Parathyroid adenoma (tissue), 2 donors: Measurements from ENCODE around the gene FAM236B.
"Not testable (repeated sequence)": the region's sequence is repeated elsewhere in the genome, so short reads cannot be mapped to it uniquely, and the experiment has no call there.

Source experiments
- H2AFZ ChIP-seq: fragments of 300-600 bp; sonication (generic); one replicate; pipeline ENCODE4 v1.7.0; 2017; ENCODE audit warnings: antibody characterized with exemption, mild to moderate bottlenecking
- H3K27ac ChIP-seq: fragments of 300-600 bp; sonication (generic); one replicate; pipeline ENCODE4 v1.7.0; 2017
- H3K27me3 ChIP-seq: fragments of 300-600 bp; sonication (generic); one replicate; pipeline ENCODE4 v1.7.0; 2017; ENCODE audit warnings: low read length; ENCODE audit not compliant: control insufficient read depth, insufficient read depth
- H3K36me3 ChIP-seq: fragments of 300-600 bp; sonication (generic); one replicate; pipeline ENCODE4 v1.7.0; 2017; ENCODE audit warnings: low read length; ENCODE audit not compliant: control insufficient read depth, insufficient read depth
- H3K4me1 ChIP-seq: fragments of 300-600 bp; sonication (generic); one replicate; pipeline ENCODE4 v1.7.0; 2017; ENCODE audit warnings: control low read depth
- H3K4me2 ChIP-seq: fragments of 300-600 bp; sonication (generic); one replicate; pipeline ENCODE4 v1.7.0; 2017; ENCODE audit warnings: low read length
- H3K4me3 ChIP-seq: fragments of 300-600 bp; sonication (generic); one replicate; pipeline ENCODE4 v1.7.0; 2017; ENCODE audit warnings: low read depth, low read length
- H3K79me2 ChIP-seq: fragments of 300-600 bp; sonication (generic); one replicate; pipeline ENCODE4 v1.7.0; 2017; ENCODE audit warnings: control low read depth
- H3K9ac ChIP-seq: fragments of 300-600 bp; sonication (generic); one replicate; pipeline ENCODE4 v1.7.0; 2017; ENCODE audit warnings: mild to moderate bottlenecking
- H3K9me3 ChIP-seq: fragments of 300-600 bp; sonication (generic); one replicate; pipeline ENCODE4 v1.7.0; 2017; ENCODE audit warnings: low read length; ENCODE audit not compliant: control insufficient read depth
- donor health status: primary hyperparathyroidism.

The FAM236B gene

DNA sequence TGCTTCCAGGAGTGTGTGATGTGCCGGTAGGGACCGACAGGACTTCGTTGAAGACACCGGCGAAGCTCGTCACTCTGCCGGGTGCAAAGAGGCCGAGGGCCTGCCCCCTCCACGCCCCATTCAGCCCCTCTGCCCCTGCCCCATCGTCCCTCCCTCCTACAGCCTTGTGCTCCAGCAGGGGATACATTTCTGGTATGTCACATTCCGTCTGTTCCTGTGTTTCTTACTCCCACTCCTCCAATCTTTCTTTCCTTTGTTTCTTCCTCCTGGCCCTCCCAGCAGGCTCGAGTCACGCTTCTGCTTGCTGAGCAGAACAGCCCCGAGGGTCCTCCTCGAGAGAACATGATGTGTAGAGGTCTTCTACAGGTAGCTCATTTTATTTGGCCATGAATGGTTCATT, at the start of gene FAM236B:
Gene FAM236B (minus strand): TSS at position 101 of the 400 bp plus-strand sequence. CDS start 100 bp downstream, at position 1.
- not testable (repeated sequence) for H3K4me2 ChIP-seq, H3K79me2 ChIP-seq, H3K36me3 ChIP-seq, H3K9me3 ChIP-seq, H3K27ac ChIP-seq, H3K4me1 ChIP-seq, H3K27me3 ChIP-seq, H2AFZ ChIP-seq, H3K4me3 ChIP-seq, H3K9ac ChIP-seq

DNA sequence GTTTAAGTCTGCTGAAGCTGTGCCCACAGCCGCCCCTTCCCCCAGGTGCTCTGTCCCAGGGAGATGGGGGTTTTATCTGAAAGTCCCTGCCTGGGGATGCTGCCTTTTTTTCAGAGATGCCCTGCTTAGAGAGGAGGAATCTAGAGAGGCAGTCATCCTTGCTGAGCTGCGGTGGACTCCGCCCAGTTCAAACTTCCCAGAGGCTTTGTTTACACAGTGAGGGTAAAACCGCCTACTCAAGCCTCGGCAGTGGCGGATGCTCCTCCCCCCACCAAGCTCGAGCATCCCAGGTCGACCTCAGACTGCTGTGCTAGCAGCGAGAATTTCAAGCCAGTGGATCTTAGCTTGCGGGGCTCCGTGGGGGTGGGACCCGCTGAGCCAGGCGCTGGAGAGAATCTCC, 48.2 kb upstream of the FAM236B start:
- H3K9me3 ChIP-seq, H3K4me1 ChIP-seq, H3K36me3 ChIP-seq, H3K27me3 ChIP-seq, H3K4me2 ChIP-seq, H3K9ac ChIP-seq, H3K79me2 ChIP-seq, H3K4me3 ChIP-seq, H2AFZ ChIP-seq, H3K27ac ChIP-seq: not testable (repeated sequence)

DNA sequence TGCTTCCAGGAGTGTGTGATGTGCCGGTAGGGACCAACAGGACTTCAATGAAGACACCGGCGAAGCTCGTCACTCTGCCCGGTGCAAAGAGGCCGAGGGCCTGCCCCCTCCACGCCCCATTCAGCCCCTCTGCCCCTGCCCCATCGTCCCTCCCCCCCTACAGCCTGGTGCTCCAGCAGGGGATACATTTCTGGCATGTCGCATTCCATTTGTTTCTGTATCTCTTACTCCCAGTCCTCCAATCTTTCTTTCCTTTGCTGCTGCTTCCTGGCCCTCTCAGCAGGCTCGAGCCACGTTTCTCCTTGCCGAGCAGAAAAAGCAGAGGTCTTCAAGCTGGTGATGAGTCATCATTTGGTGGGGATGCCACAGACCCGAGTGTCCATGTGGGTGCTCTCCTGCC, 25.6 kb upstream of the FAM236B start, which contains the start of gene FAM236D:
Gene FAM236D (minus strand): TSS at position 101 of the 400 bp plus-strand sequence. CDS start 100 bp downstream, at position 1.
- not testable (repeated sequence) for H3K4me3 ChIP-seq, H3K9me3 ChIP-seq, H3K9ac ChIP-seq, H3K27ac ChIP-seq, H3K79me2 ChIP-seq, H3K4me2 ChIP-seq, H3K4me1 ChIP-seq, H3K36me3 ChIP-seq, H2AFZ ChIP-seq, H3K27me3 ChIP-seq

DNA sequence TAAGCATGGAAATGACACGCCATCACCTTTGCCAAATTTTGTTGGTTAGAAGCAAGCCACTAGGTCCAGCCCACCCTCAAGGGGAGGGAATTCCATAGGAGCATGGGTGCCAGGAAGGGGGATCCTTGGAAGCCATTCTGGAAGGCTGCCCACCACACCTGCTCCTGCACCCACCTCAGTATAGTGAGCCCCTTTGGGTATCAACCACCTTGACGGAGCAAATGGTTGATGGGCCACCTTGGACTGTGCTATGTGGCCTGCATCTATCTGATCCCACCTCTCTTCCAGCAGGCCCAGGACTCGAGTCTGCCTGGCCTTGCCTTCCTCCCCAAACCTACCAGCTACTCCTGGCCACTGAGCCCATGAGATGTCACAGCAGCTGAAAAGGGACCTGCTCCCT, 7.9 kb upstream of the FAM236B start:
- H3K27ac ChIP-seq, H3K79me2 ChIP-seq, H3K9me3 ChIP-seq, H3K27me3 ChIP-seq, H3K4me1 ChIP-seq, H3K4me3 ChIP-seq, H3K36me3 ChIP-seq, H3K4me2 ChIP-seq, H3K9ac ChIP-seq, H2AFZ ChIP-seq: not testable (repeated sequence)

DNA sequence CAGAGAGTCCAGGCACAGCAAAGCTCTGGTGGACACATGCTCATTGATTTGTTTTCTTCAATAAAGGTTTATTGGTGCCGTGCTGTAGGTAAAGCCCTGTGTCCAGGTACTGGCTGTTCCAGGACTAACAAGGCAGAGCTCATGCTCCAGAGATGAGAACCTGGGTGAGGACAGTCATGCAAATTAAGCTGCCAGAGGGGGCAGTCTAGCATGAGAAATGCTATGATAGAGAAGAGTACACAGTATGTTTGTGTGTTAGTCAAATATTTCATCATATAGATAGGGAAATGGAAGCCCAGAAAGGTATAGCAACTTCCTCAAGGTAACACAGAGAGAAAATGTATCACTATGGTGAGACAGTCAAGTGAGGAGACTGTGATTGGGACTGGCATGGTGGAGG, 5.7 kb upstream of the FAM236B start:
- not testable (repeated sequence) for H3K4me3 ChIP-seq, H3K4me1 ChIP-seq, H3K9ac ChIP-seq, H3K36me3 ChIP-seq, H3K79me2 ChIP-seq, H3K27me3 ChIP-seq, H3K27ac ChIP-seq, H2AFZ ChIP-seq, H3K4me2 ChIP-seq, H3K9me3 ChIP-seq

DNA sequence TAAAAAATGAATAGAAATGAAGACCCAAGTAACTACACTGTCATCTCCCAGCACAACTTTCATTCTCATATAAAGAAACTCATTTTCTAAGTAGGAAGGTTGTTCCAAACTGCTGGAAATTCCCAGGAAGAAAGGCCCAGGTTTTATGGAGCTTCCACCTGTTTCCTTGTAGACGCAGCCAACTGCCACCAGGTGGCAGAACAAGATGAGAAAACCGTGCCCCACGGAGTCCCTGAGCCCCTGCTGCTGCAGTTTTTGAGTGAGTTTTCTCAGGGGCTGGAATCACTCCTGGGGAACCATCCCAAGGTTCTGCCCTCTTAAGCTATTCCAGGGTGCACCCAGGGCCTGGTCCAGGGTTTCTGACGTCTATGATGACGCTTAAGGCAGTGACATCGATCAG, 1.5 kb upstream of the FAM236B start:
- H3K27ac ChIP-seq, H3K9me3 ChIP-seq, H2AFZ ChIP-seq, H3K4me1 ChIP-seq, H3K4me2 ChIP-seq, H3K27me3 ChIP-seq, H3K36me3 ChIP-seq, H3K4me3 ChIP-seq, H3K9ac ChIP-seq, H3K79me2 ChIP-seq: not testable (repeated sequence)

DNA sequence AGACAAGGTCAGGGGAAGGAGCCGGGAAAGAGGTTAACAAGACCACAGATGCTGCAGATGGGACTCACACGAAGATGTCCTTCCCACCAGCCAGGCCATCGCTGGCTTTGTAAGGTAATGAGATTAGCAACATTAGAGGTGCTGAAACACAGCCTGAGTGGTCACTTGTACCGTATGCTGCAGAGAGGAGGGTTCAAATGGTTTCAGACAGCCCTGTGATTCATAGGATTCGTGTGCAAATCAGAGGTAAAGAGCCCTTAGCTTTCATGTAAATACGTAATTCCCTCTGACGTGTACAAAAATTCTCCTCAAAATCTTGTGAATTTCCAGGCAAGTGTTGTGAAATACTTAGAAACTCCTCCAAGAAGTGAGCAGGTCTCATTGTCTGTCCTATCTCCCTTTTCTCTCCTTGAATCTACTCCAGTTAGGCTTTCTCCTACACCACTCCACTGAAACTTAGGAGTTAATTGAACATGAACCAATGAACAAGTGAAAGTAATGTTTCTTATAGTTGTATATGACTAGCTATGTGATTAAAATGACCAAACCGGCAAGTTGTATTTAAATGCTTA, 991 bp upstream of the FAM236B start:
- not testable (repeated sequence) for H3K4me3 ChIP-seq, H3K4me2 ChIP-seq, H3K4me1 ChIP-seq, H3K36me3 ChIP-seq, H3K27me3 ChIP-seq, H3K27ac ChIP-seq, H3K9me3 ChIP-seq, H2AFZ ChIP-seq, H3K9ac ChIP-seq, H3K79me2 ChIP-seq

DNA sequence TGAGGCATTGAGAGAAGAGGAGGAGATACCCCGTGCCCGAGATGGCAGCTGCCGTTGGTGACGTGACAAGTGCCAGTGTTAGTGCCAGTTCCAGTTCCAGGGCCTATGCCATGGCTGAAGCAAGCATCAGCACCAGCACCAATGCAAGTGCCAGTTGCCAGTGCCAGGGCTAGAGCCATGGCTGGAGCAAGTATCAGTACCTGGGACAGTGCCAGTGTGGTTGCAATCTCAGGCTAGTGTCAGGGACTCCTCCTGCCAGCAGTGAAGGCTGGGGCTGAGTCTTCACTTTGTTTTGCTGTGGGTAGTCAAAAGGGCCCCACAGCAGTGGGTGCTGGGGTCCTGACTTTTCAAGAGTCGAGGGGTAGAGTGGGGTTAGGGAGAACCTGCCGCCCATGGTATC, 4.3 kb downstream of the FAM236B start:
- not testable (repeated sequence) for H3K36me3 ChIP-seq, H3K79me2 ChIP-seq, H3K9ac ChIP-seq, H3K4me3 ChIP-seq, H3K4me2 ChIP-seq, H3K4me1 ChIP-seq, H2AFZ ChIP-seq, H3K9me3 ChIP-seq, H3K27me3 ChIP-seq, H3K27ac ChIP-seq

DNA sequence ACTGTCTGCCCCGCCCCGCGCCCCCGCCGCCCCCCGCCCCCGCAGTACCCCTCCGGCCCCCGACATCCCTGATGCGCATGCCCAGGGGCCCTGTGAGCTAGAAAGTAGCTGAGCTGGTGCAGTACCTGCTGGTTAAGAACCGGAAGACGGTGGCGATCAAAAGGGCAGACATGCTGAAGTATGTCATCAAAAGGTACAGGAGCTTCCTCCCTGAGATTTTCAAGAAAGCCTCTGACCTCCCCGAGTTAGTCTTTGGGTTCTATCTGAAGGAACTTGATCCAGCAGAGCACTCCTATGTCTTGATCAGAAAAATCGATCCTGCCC, 5.0 kb downstream of the FAM236B start:
- not testable (repeated sequence) for H2AFZ ChIP-seq, H3K4me3 ChIP-seq, H3K79me2 ChIP-seq, H3K36me3 ChIP-seq, H3K9me3 ChIP-seq, H3K27me3 ChIP-seq, H3K9ac ChIP-seq, H3K27ac ChIP-seq, H3K4me1 ChIP-seq, H3K4me2 ChIP-seq

DNA sequence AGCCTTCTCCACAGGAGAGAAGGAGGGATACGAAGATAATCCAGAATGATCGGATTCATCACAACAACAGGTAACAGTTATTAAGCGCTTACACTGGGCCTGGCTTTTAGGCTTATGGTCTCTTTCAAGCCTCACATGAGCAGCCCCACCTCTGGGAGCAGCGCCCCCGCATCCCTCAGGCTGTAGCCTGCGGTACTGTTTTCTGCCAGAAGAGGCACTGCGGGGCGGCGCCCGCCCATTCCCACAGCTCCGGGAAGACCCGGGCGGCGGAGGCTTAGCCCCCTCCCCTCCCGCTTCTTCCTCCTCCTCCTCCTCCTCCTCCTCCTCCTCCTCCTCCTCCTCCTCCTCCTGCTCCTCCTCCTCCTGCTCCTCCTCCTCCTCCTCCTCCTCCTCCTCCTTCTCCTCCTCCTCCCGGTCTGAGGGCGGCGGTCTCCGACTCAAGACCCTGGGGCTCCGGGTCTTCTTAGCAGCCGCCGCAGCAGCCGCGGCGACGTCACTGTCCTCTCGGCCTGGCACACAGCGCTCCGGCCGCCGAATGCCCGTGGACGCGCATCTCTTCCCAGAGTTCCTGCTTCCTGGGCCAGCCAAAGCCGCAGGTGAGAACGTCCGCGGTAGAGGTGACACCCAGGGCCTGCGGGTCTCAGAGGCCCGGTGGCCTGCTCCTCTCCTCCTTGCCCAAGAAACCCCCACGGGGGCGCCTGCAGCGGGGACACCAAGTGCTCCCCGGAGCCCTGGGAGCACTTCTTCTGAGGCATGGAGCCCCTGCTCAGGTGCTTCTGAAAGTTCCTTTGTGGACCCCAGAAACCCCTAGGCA, 5.6 kb downstream of the FAM236B start, which contains the start of gene DMRTC1B:
Gene DMRTC1B (plus strand): TSS at position 238 of the 814 bp plus-strand sequence. CDS start 68,246 bp downstream, outside the sequence.
- H3K9me3 ChIP-seq, H2AFZ ChIP-seq, H3K4me3 ChIP-seq, H3K27me3 ChIP-seq, H3K27ac ChIP-seq, H3K4me1 ChIP-seq, H3K9ac ChIP-seq, H3K36me3 ChIP-seq, H3K79me2 ChIP-seq, H3K4me2 ChIP-seq: not testable (repeated sequence)

DNA sequence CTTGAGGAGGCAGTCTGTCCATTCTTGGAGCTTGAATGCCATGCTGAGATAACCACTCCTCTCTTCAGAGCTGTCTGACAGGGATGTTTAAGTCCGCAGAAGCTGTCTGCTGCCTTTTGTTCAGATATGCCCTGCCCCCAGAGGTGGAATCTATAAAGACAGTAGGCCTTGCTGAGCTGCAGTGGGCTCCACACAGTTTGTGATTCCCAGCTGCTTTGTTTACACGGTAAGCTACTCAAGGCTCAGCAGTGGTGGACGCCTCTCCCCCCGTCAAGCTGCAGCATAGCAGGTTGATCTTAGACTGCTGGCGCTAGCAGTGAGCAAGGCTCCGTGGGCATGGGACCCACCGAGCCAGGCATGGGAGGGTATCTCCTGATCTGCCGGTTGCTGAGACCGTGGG, 22.0 kb downstream of the FAM236B start:
- H3K36me3 ChIP-seq, H3K27ac ChIP-seq, H3K4me2 ChIP-seq, H3K4me1 ChIP-seq, H3K9ac ChIP-seq, H3K9me3 ChIP-seq, H3K79me2 ChIP-seq, H3K4me3 ChIP-seq, H3K27me3 ChIP-seq, H2AFZ ChIP-seq: not testable (repeated sequence)
